K562 (cell line): Measurements from ENCODE around the gene SZT2. TPM values are rescaled to one million over a fixed set of nuclear protein-coding genes. Genes with fewer than 3 reads are reported as not detected.

Source experiments
- CEBPZ ChIP-seq: fragments of 150-350 bp; IDR thresholded peaks from 2 replicates; pipeline ENCODE4 v1.6.1; 2014; ENCODE audit warnings: low read depth, mild to moderate bottlenecking, low read length, borderline replicate concordance
- HCFC1 ChIP-seq: IDR thresholded peaks from 2 replicates; pipeline ENCODE4 v1.6.1; 2012; ENCODE audit warnings: low read depth, low read length, improper control_type of control experiment
- KDM1A ChIP-seq, 2 experiments: fragments of 450-650 bp; IDR thresholded peaks; 2 replicates each; pipeline ENCODE4 v1.6.1; 2016; ENCODE audit warnings: mild to moderate bottlenecking in 2 of 2
- MAFK ChIP-seq: IDR thresholded peaks from 2 replicates; pipeline ENCODE4 v1.6.1; 2011; ENCODE audit warnings: low read length, improper control_type of control experiment
- MYC ChIP-seq, 2 experiments: fragments of 250-450 bp in 1 of 2; sonication (Bioruptor Pico) in 1 of 2; IDR thresholded peaks; 2 replicates each; pipeline versions ENCODE4 v1.5.1 to v1.6.1; 2012 to 2021; ENCODE audit warnings: low read depth in 2 of 2, borderline replicate concordance in 1 of 2, improper control_type of control experiment in 1 of 2, low read length in 1 of 2, mild to moderate bottlenecking in 1 of 2, moderate library complexity in 1 of 2
- OTX1 ChIP-seq: fragments of 450-650 bp; formaldehyde crosslinking; IDR thresholded peaks from 2 replicates; pipeline ENCODE4 v1.4.0; 2022; ENCODE audit warnings: mild to moderate bottlenecking
- PHF8 ChIP-seq: fragments of 200-600 bp; sonication (generic); IDR thresholded peaks from 2 replicates; pipeline ENCODE4 v1.6.1; 2012; ENCODE audit warnings: mixed run types, mild to moderate bottlenecking, inconsistent platforms, low read length, moderate library complexity, borderline replicate concordance
- PHTF2 ChIP-seq: fragments of 250-450 bp; sonication (Bioruptor Pico); IDR thresholded peaks from 2 replicates; pipeline ENCODE4 v1.5.0; 2021; ENCODE audit warnings: mild to moderate bottlenecking
- RERE ChIP-seq: sonication (generic); formaldehyde crosslinking; IDR thresholded peaks from 2 replicates; pipeline ENCODE4 v1.8.0; 2023; ENCODE audit warnings: missing genetic modification reagents, mild to moderate bottlenecking, borderline replicate concordance
- SRSF9 ChIP-seq: fragments of 200-400 bp; formaldehyde crosslinking; IDR thresholded peaks from 2 replicates; pipeline ENCODE4 v1.6.1; 2017; ENCODE audit warnings: low read depth, low read length, borderline replicate concordance
- TBL1XR1 ChIP-seq, 2 experiments: IDR thresholded peaks; 2 replicates each; pipeline ENCODE4 v1.6.1; 2012; ENCODE audit warnings: improper control_type of control experiment in 2 of 2, low read length in 2 of 2, mild to moderate bottlenecking in 1 of 2
- ZNF165 ChIP-seq: fragments of 250-450 bp; sonication (Bioruptor Pico); IDR thresholded peaks from 2 replicates; pipeline ENCODE4 v1.4.0; 2020; ENCODE audit warnings: borderline replicate concordance
- polyA plus RNA-seq, 8 experiments: library from polyadenylated mRNA; depleted of rRNA in 4 of 8; stranded (reverse) in 5 of 8; unstranded in 3 of 8; fragments of >200 nt; fragmentation: Nextera tagmentation in 2 of 8; fragmentation: Illumina TruSeq in 1 of 8; extraction: Ambion mirVana in 2 of 8; extraction: Trizol in 1 of 8; gene quantifications; 2 replicates each; pipeline versions ENCODE4 v1.2.1 to v1.2.3, GENCODE V29; 2011 to 2014; ENCODE audit warnings: inconsistent platforms in 1 of 8, missing spikeins in 1 of 8
- total RNA-seq, 7 experiments: library from RNA; depleted of rRNA in 6 of 7; stranded (reverse); fragments of >200 nt in 6 of 7; fragmentation: Illumina TruSeq in 2 of 7; extraction: Trizol in 2 of 7; gene quantifications; 2 replicates each; pipeline versions ENCODE4 v1.2.1 to v1.2.3, GENCODE V29; 2011 to 2021; ENCODE audit warnings: low replicate concordance in 1 of 7

Gene SZT2
- total and polyA plus RNA-seq, 9 of the 15 experiments (the other 6 are each of a cell fraction or from before 2014, with no cell fraction given) = 0.88 to 31.0 (median 12.8) TPM

- no peak for TF ChIP-seq RERE (CRISPR knock-in tag)
- TF ChIP-seq TBL1XR1 (IDR thresholded peaks at IDR 0.05; ENCODE audit: low read length in 2 of 2) = no peak
- no peak; the same call in 1 of the 2 replicates for TF ChIP-seq HCFC1
- TF ChIP-seq MYC (IDR thresholded peaks at IDR 0.05; ENCODE audit: low read depth, low read length) = peak; percentile 44; the same call in 1 of the 2 replicates
- no peak for TF ChIP-seq MYC (CRISPR knock-in tag; IDR thresholded peaks at IDR 0.05; ENCODE audit: borderline replicate concordance, low read depth)
- no peak for TF ChIP-seq KDM1A (IDR thresholded peaks at IDR 0.05)
- TF ChIP-seq MAFK = no peak
- TF ChIP-seq OTX1 = no peak
- no peak for TF ChIP-seq ZNF165 (CRISPR knock-in tag)
- TF ChIP-seq SRSF9 = no peak
- no peak for TF ChIP-seq CEBPZ
- TF ChIP-seq PHF8 = peak; percentile 84
- no peak for TF ChIP-seq PHTF2 (CRISPR knock-in tag)
These were observed 31.5 kb upstream of the SZT2 start (continued) for GRCh38 chr1:43358121-43358745.
